Fibroblast of skin of left biceps (primary cell): ENCODE data around the gene OR2V2.
A peak's percentile ranks its signal among the peaks of the same experiment; 100 is the strongest.
"Not testable (repeated sequence)": the region's sequence is repeated elsewhere in the genome, so short reads cannot be mapped to it uniquely, and the experiment has no call there.

ENCODE experiments used
- DNase-seq, 2 experiments: peaks; one replicate each; pipeline ENCODE4 v3.0.0-alpha.2; 2013; ENCODE audit warnings: low read depth in 2 of 2

The OR2V2 gene

DNA sequence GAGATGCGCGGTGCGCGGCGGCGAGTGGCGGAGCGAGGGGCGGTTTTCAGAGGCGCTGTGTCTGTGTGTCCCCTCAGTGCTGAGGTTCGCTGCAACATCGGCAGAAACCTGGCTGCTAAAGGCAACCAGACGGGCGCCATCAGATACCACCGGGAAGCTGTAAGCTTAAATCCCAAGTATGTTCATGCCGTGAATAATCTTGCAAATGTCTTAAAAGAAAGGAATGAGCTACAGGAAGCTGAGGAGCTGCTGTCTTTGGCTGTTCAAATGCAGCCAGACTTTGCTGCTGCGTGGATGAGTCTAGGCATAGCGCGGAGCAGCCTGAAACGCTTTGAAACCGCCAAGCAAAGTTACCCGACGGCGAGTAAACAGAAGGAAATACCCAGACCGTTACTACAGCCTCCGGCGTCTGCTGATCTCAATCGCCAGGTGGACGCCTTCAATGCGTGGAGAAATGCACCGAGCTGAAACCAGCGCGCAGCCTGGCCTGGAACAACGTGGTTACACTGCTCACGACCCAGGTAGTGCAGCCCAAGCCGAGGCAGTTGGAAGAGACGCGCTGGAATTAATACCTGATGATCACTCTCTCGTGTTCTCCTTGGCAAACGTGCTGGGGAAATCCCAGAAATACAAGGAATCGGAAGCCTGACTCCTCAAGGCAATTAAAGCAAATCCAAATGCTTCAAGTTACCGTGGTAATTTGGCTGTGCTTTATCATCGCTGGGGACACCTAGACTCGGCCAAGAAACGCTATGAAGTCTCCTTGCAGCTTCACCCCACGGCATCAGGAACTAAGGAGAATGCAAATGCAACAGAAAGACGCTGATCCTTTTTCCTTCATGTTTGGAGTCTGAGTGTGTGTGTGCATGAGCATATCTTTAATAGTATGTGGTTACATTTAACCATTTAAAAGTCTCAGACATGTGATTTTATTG lies 32.3 kb upstream of the OR2V2 start:
- DNase-seq: no peak

DNA sequence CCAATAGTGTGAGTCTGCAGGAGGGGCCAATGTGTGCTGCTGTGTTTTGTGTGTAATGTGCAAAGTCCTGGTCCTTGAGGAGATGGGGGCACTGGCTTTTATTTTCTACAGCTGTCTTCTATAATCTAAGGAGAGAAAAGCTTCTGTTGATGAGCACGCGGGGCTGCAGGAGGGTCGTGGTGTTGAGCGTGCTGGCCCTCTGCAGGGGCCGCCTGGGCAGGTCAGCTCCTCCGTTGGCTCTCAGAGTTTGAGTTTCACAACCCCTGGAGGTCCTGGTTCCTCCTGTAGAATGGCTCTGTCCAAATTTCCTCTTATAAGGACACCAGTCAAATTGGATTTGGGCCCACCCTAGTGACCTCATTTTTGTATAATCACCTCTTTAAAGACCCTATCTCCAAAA lies 29.0 kb upstream of the OR2V2 start:
- DNase-seq: no peak

DNA sequence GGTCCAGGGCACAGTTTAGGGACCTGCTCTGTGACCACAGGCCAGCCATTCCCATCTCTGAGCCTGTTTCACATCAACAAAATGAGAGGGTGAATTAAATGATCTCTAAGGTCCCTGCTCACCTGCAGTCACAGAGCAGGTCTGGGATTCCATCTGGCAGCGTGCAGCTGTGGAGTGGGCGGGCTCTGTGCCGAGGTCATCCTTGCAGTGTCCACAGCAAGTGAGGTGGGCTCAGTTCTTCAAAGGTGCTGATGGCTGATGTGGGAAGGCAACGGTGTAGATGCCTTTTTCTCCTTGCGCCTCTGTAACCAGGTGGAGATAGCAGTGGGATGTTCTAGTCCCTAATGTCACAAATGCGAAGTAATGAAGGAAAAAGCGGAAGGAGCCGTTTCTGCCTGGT lies 28.3 kb upstream of the OR2V2 start:
- DNase-seq: no peak

DNA sequence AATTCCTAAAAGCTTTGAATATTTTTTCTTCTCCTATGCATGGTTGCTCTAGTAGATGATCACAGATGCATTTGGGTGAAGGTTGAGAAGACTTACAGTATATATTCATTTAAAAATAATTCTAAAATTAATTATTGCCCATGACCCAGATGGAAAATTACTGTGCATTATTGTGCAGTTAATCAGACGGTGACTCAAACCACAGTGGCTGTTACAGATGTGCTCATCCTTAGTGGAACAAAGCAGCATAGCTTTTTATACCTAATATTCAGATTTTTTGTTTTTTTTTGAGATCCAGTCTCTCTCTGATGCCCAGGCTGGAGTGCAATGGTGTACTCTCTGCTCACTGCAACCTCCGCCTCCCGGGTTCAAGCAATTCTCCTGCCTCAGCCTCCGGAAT lies 27.1 kb upstream of the OR2V2 start:
- DNase-seq: peak in 1 of 2 experiments; percentile 6

DNA sequence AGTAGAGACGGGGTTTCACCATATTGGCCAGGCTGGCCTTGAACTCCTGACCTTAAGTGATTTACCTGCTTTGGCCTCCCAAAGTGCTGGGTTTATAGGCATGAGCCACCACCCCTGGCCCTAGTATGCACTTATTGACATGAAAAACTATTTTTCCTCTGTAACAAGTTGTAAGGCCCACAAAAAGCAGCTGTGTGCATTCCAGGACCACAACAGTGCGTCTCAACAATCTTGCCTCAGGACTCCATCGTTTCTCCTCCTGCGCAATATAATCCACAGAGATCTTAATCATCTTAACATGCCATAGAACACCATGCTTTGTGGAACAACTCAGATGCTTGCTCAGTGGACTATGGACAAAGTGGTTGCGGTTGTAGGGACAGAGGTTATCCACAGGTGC lies 26.6 kb upstream of the OR2V2 start:
- DNase-seq: no peak

DNA sequence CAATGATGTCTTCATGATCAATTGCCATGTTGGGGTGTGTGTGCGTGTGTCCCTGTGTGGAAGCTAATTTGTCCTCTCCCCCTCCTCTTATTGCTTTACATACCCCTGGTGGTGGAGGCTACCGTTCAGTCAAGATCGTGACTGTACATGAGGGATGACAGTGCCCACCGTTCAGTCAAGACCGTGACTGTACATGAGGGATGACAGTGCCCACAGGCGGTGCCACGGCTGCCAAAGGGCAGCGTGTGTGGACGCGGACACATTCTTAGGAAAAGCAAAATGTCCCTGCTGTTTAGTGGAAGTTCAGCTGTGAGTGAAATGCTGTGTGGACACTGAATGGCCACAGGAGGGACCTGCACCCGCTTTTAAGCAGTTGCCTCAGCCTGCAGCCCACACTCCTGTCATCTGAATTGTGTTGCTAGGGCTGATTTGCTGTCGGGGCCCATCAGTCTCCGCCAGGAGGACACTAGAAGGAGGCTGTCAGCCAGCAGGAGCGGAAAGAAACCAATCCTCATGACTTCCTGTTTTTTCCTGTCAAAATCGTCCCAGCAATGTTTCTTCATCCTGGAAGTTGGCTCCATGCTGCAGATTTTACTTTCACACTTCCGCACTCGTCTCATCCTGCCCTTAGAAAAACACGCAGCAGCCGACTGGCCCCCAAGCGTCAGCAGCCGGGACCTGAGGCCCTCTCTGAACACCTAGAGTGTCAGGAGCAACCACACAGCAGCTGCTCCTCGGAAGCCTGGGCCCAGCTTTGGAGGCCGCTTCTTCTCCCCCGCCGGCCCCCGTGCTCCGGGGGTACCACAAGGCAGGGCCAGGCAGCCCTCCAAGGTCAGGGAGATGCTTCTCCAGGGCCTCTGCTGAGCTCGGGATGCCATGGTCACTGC lies 25.5 kb upstream of the OR2V2 start:
- no peak for DNase-seq

DNA sequence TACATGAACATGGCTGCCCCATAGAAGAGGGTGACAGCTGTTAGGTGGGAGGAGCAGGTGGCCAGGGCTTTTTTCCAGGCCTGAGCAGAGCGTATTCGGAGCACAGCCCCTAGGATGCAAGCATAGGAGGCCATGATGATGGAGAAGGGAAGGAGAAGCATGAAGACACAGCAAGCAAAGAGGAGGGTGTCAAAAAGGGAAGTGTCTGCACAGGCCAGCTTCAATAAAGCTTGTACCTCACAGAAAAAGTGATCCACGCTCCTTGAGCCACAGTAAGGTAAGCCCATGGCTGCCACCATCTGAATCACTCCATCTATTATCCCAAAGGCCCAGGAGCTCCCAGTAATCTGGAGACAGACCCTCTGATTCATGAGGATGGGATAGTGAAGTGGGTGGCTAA lies 22.9 kb upstream of the OR2V2 start:
- no peak for DNase-seq

DNA sequence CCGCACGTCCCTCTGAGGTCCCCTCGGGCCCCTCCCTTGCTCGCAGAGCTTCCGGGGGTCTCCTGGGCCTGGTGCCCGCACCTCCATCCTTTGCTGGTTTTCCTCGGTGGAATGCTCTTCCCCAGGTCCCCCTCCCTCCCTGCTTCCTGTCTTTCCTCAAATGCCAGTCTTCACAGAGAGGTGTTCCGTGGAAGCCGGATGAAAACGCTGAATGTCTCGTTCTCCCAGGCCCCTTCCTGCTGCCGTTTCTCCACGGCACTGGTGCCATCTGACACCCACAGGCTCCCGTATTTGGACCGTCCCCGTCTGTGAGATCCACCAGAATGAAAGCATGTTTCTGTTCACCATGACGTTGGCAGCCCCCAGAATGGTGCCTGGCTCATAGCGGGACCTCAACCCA lies 20.5 kb upstream of the OR2V2 start:
- no peak for DNase-seq

DNA sequence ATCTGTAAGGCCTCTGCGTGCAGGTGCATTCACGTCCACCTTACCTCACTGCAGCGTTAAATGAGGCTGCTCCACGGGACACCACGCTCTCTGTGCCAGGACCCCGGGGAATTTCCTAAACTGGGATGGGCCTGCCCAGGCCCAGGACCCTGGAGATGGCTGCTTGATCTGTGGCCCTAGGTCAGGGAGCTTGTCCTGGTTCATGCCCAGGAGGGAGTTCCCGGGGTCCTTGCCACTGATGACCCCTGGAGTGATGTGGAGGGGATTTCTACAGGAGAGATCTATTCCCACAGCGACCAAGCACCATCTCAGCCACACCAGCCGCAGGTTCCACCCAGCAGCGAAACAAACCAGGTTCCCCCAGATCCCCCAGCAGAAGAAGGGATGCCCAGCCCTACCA lies 19.9 kb upstream of the OR2V2 start:
- DNase-seq: no peak

DNA sequence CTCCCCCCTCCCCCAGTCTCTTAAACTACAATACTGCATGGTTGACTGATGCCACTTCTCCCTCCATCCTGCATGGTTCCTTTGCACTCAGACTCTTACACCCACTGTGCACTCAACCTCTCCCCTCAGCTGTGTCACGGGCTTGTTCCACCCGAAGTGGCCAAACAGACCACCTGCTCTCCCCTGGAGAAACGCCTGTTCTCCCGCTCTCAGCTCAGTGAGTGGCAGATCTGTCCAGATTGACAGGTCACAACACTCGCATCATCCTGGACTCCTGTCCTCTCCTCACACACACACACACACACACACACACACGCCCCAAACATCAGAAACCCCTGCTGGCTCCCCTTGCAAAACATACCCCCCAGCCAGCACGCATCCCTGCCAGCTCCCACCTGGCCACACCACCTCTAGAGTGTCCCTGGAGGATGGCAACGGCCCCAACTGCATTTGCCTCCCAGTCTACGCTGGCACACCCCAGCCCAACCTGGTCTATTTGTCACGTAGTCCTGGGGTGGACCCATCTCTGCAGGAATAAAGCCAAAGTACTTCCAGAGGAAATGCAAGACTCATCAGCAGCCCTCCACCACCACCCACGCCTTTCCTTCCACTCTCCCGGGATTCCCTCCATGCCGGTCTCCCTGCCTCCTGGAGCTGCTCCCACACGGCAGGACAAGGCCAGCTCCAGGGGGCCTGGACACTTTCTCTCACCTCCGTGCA lies 19.3 kb upstream of the OR2V2 start:
- no peak for DNase-seq

DNA sequence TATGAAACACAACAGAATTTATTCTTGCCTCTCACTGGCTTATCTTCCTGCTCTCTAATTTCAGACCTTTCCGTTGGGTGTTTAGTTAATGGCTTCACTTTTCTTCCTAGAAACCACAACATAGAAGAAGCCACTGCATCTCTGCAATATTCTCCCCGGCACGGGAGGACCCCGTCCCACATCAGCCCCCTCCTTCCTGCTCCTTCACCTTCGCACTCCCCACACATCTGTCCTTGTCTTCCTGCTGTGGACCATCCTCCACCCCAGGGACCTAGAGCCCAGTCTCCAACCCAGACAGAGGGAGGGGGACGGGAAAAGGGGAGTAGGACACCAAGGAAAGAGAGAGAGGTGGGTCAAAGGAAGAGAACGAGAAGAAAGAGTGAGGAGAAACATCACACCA lies 17.8 kb upstream of the OR2V2 start:
- no peak for DNase-seq

DNA sequence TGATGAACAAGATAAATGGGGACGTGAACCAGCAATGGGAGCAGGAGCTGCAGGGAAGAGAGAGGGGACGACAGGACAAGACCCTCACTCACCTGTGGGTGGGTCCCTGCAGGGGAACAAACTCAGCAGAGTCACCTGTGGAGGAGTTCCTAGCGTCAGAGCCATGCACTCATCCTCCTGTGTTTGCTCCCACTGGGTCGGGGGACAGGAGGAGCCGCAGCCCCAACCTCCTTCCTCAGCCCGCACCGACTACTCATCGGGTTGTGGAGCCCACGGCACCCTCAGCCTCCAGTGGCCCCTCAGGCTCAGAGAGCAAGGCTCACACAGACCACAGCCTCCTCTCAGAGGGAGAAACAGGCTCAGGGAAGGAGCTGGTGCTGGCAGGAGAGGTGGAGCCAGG lies 17.3 kb upstream of the OR2V2 start:
- DNase-seq: not testable (repeated sequence)

DNA sequence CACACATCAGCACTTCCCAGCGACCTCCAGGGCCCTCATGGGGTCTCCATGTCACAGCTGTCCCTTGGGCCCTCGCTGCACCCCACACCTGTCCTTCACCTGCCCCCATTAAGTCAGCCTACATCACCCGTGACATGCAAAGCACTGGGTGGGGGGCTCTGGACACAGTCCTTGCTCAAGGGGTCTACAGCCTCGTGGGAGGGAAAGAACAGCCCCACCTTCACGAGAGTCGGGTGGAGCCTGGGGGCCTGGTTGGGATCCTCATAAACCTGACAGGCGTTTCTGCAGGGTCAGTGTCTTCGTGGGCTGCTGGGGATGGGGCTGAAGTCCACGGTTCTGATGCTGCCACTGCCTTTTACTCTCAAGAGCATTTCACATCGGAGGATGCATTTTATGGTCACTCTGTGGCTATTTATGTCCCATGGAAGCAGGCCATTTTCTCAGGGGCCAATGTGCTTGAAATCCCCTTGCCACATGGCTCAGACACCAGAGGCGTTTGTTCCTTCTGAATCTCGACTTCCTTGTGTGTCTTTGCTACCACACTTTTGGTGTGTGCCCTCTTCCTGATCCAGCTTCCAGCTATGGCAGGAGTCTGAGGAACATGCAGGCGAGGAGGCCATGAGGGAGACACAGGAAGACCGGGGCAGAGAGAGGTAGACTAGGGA lies 16.4 kb upstream of the OR2V2 start, which contains the start of gene OR2V1:
Gene OR2V1 (minus strand): TSS at position 338 of the 665 bp plus-strand sequence. CDS start 5,865 bp downstream, outside the sequence.
- DNase-seq: no peak

DNA sequence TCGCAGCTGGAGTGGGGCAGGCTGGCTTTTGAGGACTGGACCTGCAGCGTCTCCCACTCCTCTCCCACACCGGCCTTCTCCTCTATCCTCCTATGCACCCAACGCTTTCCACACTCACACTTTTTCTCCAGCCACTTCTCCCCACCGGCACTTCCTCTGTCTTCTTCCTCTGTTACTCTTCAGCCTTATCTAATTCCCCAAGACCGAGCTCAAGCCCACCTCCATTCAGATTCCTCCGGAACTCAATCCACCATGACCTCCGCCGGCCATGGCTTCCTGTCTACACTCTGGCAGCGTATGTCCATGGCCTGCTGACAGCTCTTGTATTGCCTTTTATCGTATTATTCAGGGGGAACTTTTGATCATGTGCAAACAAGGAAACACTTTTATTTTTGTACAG lies 15.9 kb upstream of the OR2V2 start:
- DNase-seq: no peak

DNA sequence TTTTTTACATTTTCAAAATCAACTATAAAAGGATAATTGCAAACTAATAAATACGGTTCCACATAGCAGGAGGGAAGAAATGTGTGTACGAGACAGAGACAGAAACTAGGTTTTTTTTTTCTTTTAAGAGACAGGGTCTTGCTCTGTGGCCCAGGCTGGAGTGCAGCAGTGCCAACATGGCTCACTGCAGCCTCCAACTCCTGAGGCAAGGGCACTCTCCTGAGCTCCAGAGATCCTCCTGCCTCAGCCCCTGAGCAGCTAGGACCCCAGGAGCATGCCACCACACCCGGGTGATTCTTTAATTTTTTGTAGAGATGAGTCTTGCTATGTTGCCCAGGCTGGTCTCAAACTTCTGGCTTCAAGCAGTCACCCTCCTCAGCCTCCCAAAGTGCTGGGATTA lies 14.3 kb upstream of the OR2V2 start:
- no peak for DNase-seq

DNA sequence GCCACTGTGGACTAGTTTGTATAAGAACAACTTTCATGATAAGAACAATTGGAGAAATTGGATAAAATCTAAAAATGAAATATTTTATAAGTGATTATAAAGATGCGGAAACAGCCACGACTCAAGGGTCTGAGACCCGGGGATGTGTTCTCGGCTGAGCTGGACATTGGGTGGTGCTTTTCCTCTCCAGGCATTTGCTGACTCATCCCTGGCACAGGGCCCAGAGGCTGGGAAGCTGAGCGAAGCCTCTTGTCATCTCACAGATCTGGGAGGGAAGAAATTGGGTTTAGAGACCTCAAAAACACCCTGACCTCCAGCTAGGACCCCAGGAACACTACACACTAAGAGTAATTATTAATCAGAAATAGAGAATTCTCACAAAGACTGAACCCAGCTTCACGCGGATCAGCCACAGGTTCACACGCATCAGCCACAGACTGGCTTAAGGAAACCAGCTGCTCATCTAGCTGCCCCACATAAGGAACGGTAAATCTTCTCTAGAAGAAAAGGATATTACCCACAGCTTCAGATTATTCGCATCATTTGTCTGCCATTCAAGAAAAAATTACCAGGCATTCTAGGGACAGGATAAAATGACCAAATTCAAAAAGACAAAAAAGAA lies 13.7 kb upstream of the OR2V2 start:
- DNase-seq: peak; percentile 6 to 7

DNA sequence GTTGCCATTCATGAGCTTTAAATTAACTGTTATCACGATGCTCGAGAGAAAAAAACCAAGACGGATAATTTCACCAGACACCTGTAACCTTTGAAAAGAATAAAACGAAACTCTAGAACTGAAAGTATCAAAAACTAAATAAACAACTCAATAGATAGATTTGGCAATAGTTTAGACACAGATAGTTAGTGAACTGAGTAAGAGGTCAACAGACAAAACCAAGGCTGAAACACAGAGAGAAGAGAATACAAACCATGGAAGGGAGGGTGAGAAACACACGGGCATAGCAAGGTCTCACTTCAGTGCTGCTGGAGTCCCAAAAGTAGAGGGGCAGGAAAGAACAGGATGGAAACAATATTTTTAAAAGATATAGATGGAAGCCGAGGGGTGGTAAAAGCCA lies 13.1 kb upstream of the OR2V2 start:
- no peak for DNase-seq

DNA sequence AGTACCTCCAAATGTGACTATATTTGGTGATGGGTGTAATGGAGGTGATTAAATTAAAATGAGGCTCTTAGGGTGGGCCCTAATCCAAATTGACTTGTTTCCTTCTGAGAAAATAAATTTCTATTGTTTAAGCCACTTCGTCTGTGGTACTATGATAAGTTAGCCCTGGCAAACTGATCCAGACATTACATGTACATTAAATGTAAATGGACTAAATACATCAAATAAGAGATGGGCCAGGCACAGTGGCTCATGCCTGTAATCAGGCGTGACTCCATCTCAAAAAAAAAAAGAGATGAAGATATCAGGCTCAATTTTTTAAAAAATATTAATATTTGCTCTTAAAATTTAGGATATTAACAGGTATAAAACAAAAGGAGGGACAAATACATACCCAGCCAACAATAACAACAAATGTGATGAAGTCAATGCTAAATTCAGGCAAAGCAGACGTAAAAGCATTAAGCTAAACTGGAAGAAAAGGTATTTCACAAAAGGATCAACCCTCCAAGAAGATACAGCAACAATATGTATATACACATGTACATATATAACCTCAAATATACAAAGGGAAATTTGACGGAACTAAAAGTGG lies 10.9 kb upstream of the OR2V2 start:
- no peak for DNase-seq

DNA sequence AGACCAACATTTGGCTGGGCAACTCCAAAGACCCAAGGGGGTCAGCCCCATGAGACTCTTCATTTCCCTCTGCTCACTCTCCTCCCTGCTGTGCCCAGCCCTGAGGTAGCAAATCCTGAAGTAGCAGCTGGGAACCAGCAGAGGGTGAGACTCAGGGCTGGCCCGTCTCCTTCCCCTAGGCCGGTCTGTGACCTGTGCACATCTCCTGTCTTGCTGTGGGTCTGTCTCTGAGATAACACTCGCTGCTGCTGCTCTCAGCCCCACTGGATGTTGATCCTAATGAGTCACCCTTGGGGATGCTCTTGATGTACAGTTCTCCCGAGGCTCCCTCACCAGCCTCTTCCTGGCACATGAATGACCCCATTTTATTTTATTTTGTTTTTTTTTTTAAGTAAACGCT lies 9.1 kb upstream of the OR2V2 start:
- no peak for DNase-seq

DNA sequence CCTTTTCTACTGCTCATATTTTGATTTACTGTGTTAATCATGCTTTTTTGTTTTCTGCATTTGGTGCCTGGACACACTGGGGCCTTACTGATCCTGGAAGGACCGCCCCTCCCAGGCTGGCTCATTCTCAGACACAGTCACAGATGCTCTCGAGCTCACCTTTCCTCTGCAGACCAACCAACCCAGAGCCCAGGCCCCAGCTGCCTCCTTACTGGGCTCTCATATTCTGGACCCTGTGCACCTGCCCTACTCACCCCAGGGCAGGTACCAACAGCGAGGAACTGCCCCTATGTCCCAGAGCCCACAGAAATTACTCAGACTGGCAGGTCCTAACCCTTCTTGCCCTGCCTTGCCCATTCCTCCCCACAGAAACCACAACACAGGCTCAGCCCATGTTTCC lies 6.6 kb upstream of the OR2V2 start:
- no peak for DNase-seq

DNA sequence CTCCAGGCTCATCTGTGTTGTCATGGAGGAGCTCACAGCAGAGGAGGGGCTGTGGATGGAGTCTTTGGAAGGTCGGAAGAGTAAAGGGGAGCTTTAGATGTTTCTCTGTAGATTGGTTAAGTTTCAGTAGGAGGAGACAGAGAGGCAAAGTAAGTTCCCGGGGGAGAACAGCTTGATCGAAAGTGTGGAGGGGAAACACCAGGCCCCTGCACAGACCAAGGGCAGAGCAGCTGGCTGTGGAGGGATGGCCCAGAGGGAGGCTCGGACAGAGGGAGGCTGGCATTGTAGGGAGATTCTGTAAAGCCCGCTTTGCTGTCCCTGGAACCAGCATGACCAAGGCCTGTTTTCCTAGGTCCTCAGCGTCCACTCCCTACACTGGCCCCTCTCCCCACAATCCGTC lies 5.3 kb upstream of the OR2V2 start:
- DNase-seq: no peak
